ENCODE measurements around the gene NUDT14.

The NUDT14 gene

GRCh38 chr14:105155681-105156413, 25.3 kb downstream of the NUDT14 start:
- DNase-seq: no peak

DNA sequence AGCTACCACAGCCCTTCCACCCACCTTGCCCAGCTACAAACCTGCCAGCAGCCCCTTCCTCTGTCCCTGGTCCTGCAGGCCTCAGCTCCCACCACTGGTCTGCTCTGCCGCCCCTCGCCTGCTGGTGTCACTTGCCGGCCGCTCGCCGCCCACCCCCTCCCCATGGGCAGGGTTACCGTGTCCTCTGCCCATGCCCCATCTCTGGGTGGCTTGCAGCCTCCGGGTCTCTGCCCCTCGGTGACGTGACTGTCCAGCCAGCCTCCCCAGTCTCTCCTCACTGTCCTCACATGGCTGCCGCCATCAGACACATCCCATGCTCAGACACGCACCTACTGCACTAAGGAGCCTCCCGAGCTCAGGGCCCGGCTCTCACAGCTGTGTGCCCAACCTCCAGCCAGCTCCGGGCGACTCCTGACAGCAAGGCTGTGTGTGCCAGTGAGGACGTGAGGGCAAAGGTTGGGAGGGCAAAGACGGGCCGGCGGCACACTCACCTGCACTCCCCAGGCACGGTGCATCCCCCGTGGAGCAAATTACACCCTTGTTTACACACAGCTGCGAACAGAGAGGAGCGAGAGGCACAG, 26.0 kb downstream of the NUDT14 start:
- no peak for DNase-seq

- DNase-seq: no peak
Measured at GRCh38 chr14:105154476-105154871, 26.6 kb downstream of the NUDT14 start.

DNA sequence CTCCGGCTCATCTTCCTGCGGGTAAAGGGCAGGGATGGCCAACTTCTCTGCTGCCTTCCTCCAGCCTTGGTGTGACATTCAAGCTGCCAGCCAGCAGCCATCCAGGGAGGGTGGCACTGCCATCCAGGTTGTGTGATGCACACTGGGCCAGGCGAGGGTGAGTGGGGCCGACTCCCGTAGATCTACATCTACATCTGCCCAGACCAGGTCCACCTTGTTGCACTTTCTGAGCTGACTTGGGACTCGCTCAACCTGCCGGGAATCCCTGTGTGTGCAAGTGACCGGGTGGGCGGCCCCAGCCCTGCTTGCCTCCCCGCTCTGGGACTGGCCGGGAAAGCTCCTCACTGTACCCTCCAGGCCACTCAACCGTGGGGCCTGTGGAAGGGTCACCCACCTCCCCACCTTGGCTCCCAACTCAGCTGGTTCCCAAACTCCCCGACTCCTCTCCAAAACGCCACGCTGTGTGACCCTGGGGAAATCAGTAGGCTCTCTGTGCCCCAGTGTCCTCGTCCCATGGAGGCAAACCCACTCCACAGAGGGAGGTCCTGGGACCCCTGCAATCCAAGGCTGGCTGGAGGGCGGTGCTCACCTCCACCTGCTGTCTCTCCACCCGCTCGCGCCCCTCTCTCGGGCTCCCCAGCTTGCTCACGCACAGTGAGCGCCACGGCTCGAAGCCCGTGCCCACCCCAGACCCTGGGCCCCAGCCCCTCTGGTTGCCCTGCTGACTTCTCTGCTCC, 27.2 kb downstream of the NUDT14 start:
- DNase-seq: no peak

DNA sequence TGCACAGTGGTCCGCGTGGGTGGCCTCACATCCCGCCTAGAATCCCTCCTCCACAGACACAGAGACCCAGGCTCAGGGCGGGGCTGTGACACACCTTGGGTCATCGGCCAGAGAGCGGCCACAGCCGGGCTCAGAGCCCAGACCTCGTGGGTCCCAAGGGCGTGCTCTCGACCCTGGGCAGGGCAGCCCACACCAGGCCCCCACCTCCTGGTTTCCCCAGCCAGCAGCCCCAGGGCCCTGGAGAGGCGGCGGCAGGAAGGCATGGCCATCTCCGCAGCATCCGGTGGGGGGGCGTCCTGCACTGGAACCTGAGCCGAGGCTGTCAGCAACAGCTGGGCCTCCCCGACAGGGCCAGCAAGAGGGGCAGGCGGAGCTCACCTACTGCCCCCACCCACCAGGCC, 27.8 kb downstream of the NUDT14 start:
- no peak for DNase-seq

DNA sequence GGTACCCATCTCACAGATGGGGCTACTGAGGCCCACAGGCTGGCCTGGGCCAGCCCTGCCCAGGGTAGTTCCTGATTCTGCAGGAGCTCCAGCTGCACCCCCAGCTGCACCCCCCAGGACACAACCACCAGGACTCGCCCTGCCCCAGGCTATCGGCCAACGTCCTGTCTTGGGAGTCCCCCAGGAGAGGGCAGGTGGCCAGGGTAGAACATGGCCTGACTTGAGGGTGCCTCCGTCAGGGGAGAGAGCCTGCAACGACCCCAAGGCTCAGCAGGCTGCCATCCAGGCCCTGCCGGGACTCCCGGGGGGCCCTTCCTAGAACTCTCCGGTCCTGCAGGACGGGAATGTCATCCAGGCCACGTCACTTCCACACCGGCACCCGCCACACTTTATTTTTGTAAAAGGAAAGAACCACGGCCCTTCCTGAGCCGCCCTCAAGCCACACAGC, 28.3 kb downstream of the NUDT14 start:
- DNase-seq: no peak

GRCh38 chr14:105151838-105152793, 29.0 kb downstream of the NUDT14 start:
- no peak for DNase-seq

- DNase-seq: no peak
Measured at GRCh38 chr14:105151084-105151837, 29.9 kb downstream of the NUDT14 start.

GRCh38 chr14:105150368-105151083, 30.6 kb downstream of the NUDT14 start:
- no peak for DNase-seq

GRCh38 chr14:105150026-105150367, 31.1 kb downstream of the NUDT14 start:
- no peak for DNase-seq

DNA sequence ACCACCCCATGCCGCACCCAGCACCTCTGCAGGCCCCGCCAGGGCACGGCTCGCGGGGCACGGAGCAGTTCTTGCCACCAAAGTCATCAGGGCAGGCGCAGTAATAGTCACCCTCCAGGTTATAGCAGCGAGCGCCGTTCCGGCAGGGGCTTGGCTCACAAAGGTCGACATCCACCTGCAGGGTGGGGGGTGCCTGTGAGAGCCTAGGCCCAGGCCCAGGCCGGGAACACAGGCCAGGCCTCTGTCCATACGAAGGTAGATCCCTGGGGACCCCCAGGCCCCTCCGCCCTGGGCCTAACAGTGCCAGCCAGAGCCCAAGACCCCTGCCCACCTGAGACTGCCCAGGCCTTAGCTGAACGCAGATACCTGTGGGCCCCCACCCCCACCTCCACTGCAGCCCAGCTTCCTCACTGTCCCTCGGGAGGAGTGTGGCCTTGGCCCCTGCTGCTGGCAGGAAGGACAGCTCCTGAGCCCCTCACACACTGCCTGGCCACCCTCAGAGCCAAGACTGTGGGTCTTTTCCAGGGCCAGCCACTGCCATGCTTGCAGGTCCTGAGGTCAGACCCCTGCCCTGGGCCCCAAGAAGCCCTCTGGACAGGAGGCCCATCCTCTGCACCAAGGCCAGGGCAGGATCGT, 31.8 kb downstream of the NUDT14 start:
- no peak for DNase-seq

GRCh38 chr14:105148604-105149145, 32.4 kb downstream of the NUDT14 start:
- DNase-seq: no peak

DNA sequence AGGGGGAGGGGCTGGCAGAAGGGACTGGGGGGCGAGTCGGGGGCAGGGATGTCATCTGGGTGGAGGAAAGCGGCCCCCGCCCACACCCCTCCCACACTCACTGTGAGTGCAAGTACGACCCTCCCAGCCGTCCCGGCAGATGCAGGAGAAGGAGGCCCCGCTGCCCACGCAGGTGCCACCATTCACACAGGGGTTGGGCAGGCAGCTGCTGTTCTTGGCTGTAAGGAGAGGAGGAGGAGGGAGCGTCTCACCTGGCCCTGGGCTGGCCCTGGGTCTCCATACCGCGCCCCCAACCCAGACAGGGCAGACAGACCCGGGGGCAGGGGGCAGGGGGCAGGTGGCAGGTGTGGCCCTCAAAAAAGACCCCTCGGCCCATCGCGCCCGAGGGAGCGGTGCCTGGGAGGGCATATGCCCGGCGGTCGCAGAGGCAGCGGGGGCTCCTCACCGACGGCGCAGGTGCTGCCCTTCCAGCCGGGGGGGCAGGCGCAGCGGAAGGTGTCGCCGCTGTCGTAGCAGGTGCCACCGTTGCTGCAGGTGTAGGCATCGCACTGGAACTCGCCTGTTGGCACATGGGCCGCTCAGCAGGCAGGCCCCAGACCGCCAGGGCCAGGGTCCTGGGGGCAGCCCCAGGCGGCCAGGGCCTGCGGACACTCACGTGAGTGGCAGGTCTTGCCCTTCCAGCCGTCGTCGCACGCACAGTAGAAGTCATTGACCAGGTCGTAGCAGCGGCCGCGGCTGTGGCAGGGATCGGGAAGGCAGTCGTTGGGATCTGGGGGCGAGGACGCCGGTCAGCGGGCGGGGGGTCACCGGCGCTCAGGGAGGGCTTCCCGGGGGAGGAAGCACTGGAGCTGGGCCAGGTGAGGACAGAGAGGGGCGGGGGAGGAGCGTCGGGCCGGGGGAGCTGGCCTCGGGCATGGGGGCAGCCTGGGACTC, 33.2 kb downstream of the NUDT14 start:
- no peak for DNase-seq

- no peak for DNase-seq
Measured at GRCh38 chr14:105146976-105147635, 34.0 kb downstream of the NUDT14 start.

DNA sequence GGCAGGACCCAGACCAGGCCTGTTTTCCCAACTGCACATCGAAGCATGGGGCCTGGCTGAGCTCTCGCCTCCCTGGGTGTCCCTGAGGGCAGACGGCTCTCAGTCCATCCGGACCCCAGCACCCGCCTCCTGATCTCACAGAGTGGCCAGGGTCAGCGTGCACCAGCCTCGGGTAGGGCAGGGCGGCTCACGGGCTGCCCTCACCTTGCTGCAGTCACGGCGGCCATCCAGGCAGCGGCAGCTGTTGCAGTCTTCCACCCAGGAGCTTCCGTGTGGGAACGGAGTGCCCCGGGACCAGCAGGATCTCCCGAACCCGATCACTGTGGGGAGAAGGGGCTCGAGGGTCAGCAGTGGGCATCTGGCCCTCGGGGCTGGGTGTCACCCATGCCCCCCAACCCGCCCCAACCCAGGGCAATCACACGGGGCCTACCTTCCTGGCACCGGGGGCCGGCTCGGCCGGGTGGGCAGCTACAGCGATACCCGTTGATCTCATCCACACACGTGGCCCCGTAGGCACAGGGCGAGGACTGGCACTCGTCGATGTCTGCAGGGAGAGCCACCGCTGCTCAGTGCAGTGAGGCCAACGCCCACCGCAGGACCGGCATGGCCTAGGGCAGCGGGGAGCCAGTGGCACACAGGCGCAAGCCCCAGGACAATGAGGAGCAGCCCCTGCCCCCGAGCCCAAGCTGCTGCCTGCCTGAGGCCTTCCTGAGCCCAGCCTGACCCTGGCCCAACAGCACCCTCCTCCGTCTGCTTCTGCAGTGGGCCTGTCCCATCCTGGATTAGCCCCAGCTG, 34.7 kb downstream of the NUDT14 start:
- no peak for DNase-seq

DNA sequence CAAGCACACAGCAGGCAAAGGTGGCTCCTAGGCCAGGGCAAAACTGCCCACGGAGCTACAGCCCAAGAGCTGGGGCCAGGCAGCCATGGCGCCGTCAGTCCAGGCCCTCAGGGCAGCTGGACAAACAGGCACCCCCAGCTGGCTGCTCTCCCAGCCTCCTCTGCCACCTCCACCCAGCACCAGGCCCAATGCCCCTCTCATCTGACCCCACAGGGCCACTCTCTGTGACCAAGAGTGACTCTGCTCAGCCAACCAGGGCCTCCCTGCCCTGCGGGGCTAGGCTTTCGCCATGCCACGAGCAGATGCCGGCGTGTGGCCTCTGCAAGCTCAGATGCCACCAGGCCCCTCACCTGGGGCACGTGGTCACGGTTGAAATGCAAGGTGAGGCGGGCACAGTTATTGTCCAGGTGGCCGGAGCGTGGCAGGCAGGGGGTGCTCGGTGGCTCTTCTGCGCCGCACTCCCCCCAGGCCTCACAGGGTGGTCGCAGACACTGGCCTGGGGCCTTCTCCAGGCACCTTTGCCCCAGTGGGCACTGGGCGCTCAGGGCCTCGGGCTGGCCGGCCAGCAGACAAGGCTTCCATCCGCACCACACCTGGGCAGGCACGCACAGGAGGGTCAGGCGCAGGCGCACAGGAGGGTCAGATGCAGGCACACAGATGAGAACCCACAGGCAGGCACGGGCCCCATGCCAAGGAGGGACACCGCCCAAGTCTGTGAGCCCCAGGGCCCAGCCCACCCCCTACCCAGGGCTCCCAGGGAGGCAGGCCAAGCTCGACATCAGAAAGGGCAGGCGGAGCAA, 35.5 kb downstream of the NUDT14 start:
- no peak for DNase-seq

GRCh38 chr14:105144666-105145380, 36.3 kb downstream of the NUDT14 start:
- no peak for DNase-seq

All from activated CD4-positive, CD25-positive, alpha-beta regulatory T cell (primary cell).